Activated T-cell treated with anti-CD3 and anti-CD28 coated beads for 24 hours (primary cell): ENCODE measurements around the gene MYH11.

Experiments used
- DNase-seq: peaks from one replicate; pipeline ENCODE4 v3.0.0-alpha.2; 2020; ENCODE audit warnings: low read depth

MYH11 gene

DNA sequence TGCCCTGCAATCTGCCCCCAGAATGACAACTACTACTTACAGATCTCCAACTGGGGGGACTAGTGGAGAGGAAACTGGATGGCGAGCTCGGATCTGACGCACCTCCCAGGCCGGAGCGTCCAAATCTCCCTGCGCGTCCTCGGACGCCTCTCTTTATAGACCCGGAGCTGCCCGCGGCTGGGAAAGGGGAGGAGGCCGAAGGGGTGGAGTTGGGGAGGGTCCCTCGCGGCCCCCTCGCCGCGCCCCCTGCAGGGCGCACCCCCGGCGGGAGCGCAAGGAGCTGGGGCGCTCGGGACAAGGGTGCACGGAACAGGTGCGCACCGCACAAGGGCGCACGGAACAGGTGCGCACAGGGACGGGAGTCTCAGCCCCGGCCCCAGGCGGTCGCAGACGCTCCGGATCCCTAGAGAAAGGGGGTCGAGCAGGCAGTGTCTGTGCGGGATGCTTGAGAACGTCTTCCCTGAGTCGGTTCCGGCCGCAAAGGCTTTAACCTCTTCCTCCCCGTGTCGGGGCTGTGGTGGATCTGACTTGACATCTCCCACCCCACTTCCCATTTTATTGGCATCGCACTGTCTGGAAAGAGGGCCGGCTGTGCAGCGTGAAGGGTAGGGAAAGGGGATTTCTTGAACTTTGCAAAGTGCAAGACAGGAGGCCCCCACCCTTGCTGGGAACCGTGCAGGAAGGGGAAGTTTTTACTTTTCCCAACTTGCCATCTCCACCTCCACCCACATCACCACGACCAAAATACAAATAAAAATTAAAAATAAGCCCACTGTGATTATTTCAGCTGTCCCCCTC lies at the start of gene MYH11:
TSS of gene MYH11 (minus strand) at position 128 of the 798 bp plus-strand sequence. CDS start 18,776 bp downstream, outside the sequence.
- no peak for DNase-seq

DNA sequence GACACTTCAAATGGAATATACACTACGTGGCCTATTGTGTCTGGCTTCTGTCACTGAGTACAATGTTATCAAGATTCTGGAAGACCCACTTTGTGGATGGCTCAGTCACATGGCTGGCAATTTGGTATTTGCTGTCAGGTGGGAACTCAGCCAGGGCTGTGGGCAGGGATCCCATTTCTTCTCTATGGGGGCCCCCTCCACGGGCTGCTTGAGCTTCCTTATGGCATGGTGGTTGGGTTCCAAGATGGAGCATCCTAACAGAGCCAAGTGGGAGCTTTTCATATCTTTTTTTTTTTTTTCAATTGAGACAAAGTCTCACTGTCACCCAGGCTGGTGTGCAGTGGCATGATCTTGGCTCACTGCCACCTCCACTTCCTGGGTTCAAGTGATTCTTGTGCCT lies 49.6 kb upstream of the MYH11 start:
- DNase-seq = no peak

DNA sequence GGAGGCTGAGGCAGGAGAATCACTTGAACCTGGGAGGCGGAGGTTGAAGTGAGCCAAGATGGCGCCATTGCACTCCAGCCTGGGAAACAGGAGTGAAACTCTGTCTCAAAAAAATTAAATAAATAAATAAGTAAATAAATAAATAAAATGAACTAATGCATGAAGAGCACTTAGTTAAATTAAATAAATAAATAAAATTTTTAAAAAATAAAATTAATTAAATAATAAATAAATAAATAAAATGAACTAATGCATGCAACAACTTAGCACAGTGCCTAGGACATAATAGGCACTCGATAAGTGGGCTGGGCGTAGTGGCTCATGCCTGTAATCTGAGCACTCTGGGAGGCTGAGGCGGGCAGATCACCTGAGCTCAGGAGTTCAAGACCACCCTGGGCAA lies 47.1 kb upstream of the MYH11 start:
- no peak for DNase-seq

DNA sequence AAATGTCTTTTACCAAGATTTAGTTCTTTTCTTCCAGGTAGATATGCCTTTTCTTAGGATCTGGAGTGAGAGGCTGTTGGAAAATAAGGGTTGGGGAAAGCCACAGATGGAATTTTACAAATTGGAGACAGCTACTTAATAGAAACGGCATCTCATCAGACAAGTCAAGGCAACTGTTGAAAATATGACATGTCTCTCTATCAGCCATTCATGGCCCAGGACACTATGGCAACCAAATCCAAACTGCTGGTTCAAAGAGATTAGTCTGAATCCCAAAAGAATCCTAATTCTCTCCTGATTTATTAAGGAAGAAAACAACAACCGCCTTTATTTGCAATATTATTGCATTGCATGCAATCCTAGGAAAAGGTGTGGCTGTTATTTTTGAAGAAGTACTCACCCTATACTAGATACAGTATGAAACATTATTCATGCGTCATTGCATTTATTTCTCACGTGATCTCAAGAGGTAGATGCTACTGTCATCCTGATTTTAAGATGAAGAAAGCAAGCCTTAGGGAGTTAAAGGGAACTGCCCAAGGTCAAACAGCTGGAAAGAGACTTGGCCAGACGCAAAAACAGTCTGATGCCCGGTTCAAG lies 44.2 kb upstream of the MYH11 start:
- no peak for DNase-seq

DNA sequence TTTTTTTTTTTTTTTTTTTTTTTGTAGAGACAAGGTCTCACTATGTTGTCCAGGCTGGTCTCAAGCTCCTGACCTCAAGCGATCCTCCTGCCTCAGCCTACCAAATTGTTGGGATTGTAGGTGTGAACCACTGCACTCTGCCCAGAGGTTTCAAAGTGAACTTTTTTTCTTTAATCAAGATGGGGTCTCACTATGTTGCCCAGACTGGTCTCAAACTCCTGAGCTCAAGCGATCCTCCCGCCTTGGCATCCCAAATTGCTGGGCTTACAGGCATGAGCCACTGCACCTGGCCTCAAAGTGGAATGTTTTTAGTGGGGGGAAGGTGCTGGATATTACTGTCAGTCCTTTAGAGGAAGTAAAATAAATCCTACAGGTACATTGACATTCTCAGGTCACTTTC lies 43.5 kb upstream of the MYH11 start:
- no peak for DNase-seq

DNA sequence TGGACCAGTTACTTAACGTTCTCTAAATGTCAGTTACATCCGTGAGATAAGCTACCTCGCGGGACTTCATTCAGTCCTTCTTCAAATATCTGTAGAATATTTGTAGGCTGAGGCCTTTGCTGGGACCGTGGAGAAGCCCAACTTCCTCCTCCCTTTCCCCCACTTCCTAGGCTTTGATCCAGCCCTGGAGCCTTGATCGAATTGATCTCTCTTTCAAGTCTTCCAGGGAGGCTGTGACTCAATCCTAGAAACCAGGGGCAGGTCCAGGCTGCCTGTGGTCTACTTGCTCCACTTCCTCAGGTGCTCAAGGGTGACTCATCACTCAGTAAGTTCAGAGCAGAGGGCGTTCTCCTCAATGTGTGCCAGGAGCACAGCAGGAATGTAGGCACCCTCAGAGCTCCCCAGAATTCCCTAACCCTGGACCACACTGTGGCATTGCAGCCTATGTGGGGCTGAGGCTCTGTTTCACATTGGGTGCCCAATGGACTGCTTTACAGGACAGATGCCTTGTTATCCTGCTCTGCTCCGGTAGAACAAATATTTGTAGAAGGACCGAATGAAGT lies 42.8 kb upstream of the MYH11 start:
- DNase-seq = peak; percentile 10

DNA sequence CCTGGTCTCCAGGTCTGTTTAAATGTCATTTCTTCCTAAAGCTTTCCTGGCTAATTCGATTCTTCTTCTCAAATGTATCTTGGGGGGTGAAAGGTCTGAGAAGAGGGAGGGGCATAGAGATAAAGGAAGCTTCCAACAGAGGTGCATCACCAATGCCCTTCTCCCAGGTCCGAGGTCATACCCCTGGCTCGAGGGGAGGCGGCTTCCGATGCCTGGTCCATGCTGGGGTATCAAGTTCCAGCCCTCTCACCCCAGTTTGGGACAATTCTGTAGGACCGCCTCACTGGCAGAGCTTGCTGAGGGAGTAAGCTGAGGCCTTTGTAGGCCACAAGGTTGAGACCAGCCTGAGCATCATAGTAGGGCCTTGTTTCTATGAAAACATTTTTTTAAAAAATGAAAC lies 41.8 kb upstream of the MYH11 start:
- no peak for DNase-seq

DNA sequence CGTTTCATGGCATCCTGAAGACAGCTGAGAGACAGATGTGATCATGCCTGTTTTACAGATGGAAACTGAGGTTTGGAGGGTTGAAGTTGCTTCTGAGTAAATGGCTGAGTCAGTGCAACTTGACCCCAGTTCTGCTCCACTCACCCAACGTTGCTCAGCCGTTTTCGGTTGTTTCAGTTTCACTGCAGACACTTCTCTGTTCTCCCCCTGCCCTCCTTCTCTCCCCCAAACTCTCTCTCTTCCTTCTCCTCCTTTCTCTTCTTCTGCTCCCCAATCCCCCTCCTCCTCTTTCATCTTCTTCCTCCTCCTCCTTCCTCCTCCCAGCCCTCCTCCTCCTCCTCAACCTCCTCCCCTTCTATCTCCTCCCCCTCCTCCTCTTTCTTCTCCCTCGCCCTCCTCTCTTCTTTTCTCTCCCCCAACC lies 41.0 kb upstream of the MYH11 start:
- DNase-seq = peak; percentile 31

DNA sequence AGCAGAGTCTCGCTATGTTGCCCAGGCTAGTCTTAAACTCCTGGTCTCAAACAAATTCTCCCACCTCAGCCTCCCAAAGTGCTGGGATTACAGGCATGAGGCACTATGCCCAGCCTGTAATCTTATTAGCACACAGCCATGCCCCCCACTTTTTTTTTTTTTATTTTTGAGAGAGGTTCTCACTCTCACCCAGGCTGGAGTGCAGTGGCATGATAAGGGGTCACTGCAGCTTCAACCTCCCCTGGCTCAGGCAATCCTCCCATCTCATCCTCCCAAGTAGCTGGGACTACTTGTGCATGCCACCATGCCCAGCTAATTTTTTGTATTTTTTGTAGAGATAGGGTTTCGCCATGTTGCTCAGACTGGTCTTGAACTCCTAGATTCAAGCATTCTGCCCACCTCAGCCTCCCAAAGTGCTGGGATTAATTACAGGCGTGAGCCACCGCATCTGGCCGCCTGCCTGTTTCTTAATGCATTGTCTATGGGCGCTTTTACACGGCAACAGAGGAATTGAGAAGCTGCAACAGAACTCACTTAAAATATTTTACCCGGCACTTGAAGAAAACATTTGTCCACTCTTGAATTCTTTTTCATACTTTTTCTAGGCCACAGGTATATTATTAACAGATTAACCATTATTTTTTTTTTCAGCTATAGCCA lies 40.4 kb upstream of the MYH11 start:
- no peak for DNase-seq

DNA sequence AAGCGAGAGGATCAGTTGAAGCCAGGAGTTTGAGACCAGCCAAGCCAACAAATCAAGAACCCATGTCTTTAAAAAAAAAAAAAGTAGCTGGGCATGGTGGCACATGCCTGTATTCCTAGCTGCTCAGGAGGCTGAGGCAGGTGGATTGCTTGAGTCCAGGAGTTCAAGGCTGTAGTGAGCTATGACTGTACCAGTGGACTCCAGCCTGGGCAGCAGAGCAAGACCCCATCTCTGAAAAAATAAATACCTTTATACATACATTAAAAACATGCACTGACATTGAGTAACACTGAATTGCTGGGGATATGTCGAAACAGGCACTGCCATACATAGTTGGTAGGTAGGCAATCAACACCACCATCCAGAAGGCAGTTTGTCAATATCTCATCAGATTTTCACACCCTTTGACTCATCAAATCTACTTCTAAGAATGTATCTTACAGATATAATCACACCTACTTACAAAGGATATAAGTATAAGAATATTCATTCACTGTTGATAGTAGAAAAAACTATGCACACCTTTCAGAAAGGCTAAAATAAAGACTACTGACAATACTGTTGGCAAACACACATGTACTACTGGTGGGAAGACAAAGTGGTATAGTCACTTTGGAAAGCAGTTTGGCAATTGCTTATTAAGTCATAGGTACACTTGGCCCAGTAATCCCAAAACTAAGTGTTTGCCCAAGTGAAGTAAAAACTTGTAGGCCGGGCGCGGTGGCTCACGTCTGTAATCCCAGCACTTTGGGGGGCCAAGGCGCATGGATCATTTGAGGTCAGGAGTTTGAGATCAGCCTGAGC lies 37.9 kb upstream of the MYH11 start:
- no peak for DNase-seq

DNA sequence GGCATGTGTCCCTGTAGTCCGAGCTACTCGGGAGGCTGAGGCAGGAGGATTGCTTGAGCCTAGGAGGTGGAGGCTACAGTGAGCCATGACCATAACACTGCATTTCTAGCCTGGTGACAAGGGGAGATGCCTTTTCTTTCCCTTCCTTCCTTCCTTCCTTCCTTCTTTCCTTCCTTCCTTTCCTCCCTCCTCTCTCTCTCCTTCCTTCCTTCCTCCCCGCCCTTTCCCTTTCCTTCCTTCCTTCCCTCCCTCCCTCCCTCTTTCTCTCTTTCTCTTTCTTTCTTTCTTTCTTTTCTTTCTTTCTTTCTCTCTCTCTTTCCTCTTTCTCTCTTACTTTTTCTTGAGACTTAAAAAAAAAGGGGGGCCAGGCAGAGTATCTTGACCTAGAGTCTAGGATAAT lies 34.7 kb upstream of the MYH11 start:
- DNase-seq = no peak

DNA sequence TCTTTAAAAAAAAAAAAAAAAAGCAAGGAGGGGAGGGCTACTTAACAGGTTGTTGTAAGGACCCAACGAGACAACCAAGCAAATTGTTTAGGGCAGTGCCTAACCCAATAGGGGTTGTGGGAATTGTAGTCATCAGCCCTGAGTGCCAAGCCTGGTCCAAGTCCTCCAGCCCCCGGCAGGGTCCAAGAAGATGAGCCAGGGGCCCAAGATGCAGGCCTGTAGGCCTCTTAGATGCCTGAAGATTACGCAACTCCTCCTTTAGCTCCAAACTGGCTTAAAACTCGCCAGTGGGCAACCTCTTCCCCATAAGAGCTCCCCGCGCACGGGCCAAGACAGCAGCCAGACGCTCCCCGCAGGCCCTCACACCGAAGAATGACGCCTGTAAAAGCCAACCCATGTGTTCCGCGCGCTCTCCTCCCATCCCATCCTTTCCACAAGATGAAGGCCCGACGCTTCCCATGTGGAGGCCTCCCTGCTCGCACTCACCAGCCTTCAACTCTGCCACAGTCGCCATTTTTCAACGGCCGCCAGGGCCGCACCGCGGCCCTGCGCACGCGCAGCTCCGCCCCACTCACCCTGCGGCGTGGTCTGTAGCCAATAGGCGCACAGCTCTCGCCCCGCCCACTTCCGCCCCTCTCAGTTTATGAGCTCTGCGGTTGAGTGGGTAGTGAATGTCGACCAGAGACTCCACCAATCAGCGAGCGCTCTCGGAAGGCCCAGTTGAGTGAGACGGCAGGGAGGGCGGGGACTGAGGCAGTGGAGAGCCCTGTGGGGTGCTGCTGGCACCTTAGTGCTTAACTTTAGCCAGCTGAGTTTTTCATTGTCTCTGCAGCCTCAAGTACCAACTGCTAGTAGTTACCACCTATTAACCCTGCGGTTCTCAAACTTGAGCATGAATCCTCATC lies 31.5 kb upstream of the MYH11 start, which contains the start of gene CEP20:
TSS of gene CEP20 (minus strand) at position 532 of the 905 bp plus-strand sequence. CDS start at position 514, 18 bp downstream.
- DNase-seq = peak; percentile 100

DNA sequence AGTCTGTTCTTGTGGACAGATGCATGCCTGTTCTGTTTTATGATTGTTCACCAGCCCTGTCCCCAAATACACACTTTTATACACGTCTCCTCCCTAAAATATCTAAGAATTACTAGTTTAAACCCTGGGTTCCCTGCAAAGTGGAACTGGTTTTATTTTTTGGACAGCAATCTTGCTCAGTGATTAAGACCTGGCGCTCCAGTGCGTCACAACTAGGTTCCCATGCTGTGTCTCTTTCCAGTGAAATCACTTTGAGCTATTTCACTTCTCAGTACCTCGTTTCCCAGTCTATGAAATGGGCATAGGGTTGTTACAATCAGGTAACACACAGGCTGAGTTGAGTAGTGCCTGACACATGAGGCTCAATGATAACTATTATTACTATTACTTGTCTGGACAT lies 30.5 kb upstream of the MYH11 start:
- no peak for DNase-seq

DNA sequence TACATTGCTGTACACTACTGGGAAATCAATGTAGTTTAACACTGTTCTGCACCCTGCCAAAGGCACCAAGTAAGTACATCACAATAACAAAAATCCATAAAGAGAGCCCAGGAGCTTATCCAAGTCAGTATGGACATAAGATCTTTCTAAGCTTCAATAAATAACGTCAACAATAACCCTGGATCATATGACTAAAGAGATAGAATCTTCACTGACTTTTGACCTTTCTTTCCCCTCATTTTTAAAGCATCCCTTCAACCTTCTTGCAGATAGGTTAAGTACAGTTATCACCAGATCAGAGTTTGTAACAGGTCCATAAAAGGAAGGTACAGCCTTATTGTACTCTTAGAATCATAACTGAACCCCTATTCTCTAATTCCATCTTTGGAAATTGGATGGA lies 29.2 kb upstream of the MYH11 start:
- DNase-seq = no peak

DNA sequence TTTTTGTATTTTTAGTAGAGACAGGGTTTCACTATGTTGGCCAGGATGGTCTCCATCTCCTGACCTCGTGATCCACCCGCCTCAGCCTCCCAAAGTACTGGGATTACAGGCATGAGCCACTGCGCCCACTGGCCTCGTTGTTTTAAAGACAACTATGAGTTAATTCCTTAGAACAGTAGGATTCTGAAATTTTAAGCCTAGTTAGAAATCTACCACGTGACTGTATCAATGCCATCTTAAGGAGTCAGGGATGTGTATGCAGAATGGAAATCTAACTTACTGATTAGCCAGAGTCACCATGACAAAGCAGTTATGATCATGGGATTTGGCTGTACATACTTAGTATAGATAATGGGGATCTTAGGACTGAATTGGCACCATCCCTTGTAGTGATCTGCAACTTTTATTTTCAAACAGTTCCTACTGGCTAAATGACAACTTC lies 28.8 kb upstream of the MYH11 start:
- no peak for DNase-seq

DNA sequence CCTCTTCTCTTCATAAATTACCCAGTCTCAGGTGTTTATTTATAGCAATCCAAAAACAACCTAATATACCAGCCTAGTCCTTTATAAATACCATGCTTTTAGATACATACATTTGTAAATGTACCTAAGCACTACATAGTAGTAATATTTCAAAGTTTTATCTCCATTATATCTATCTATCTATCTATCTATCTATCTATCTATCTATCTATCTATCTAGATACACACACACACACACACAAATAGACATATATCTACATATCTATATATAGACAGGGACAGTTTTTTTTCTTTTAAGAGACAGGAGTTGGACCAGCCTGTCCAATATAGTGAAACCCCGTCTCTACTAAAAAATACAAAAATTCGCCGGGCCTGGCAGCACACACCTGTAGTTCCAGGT lies 25.7 kb upstream of the MYH11 start:
- no peak for DNase-seq

DNA sequence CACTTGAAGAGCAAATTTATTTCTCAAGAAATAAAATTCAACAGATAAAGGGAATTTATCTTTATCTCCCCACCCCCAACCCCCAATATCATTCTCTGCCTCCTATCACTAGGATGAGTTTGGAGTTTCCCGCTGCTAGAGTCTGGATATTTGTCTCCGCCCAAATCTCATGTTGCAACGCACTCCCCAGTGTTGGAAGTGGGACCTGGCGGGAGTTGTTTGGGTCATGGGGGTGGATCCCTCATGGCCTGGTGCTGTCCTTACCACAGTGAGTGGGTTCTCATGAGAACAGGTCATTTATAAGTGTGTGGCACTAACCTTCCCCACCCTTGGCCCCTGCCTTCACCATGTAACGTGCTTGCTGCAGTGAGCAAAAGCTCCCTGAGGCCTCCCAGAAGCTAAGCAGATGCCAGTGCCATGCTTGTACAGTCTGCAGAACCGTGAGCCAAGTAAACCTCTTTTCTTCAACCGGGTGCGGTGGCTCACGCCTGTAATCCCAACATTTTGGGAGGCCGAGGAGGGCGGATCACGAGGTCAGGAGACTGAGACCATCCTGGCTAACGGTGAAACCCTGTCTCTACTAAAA lies 25.1 kb upstream of the MYH11 start:
- no peak for DNase-seq

DNA sequence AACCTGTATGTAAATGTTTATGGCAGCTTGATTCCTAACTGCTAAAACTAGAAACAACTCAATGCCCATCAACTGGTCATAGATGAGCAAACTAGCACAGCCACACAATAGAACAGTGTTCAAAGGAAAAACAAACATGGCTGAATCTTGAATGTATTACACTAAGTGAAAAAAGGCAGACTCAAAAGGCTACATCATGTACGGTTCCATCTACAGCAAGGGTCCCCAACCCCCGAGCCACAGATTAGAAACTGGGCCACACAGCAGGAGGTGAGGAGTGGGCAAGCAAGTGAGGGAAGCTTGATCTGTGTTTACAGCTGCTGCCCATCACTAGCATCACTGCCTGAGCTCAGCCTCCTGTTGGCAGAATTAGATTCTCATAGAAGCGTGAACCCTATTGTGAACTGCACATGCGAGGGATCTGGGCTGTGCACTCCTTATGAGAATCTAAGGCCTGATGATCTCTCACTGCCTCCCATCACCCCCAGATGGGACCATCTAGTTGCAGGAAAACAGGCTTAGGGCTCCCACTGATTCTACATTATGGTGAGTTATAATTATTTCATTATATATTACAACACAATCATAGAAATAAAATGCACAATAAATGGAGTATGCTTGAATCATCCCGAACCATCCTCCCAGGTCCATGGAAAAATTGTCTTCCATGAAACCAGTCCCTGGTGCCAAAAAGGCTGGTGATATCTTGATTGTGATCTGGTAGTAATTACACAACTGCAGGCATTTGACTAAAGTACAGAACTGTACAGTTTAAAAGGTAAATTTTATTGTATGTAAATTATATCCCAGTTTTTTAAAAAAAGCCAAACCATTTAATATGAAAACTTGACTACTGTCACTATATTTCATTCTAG lies 23.8 kb upstream of the MYH11 start:
- DNase-seq = no peak

DNA sequence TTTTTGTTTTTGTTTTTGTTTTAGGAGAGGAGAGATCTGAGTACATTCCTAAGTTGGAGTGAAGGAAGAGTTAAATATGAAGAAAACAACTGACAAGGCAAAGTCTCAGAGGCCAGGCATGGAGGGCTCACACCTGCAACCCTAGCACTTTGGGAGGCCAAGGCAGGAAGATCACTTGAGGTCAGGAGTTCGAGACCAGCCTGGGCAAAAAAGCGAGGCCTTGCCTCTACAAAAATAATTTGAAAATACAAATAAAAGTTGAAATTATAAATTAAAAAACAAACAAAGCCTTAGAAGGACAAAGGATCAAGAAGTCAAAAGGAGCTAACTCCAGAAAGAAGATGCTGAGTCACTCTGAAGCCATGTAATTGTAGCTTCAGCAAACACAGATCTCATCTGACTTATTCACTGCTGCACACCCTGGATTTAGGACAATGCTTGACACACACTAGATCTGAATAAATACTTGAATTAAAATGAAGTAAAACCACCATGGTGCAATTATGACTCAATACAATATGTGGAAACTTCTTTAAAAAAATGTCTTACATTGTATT lies 22.5 kb upstream of the MYH11 start:
- no peak for DNase-seq
